Activated CD4-positive, alpha-beta T cell treated with anti-CD3 and anti-CD28 coated beads, Interleukin-2, amount 50 U/mL, for 1 hour (primary cell): ENCODE results near the gene SEMA4D.
A peak's percentile ranks its signal among the peaks of the same experiment; 100 is the strongest.
"Not testable (repeated sequence)": the region's sequence is repeated elsewhere in the genome, so short reads cannot be mapped to it uniquely, and the experiment has no call there.

Source experiments
- DNase-seq: peaks from one replicate; pipeline ENCODE4 v3.0.0-alpha.2; 2020

SEMA4D gene

GRCh38 chr9:89347651-89348050, 150.3 kb downstream of the SEMA4D start:
- no peak for DNase-seq

- no peak for DNase-seq
Observed at GRCh38 chr9:89346696-89347095, 151.2 kb downstream of the SEMA4D start.

- no peak for DNase-seq
Observed at GRCh38 chr9:89345476-89345875, 152.4 kb downstream of the SEMA4D start.

- not testable (repeated sequence) for DNase-seq
Observed at GRCh38 chr9:89343812-89344211, 154.1 kb downstream of the SEMA4D start.

- DNase-seq = no peak
Observed at GRCh38 chr9:89342948-89343347, 155.0 kb downstream of the SEMA4D start.

GRCh38 chr9:89342213-89342612, 155.7 kb downstream of the SEMA4D start:
- DNase-seq = no peak

GRCh38 chr9:89340332-89340731, 157.6 kb downstream of the SEMA4D start:
- DNase-seq = no peak

GRCh38 chr9:89339807-89340206, 158.1 kb downstream of the SEMA4D start:
- DNase-seq = no peak

GRCh38 chr9:89330513-89330912, 167.4 kb downstream of the SEMA4D start:
- DNase-seq = no peak

GRCh38 chr9:89329917-89330316, 168.0 kb downstream of the SEMA4D start:
- DNase-seq = no peak

GRCh38 chr9:89328064-89328463, 169.8 kb downstream of the SEMA4D start:
- no peak for DNase-seq

GRCh38 chr9:89325733-89326132, 172.2 kb downstream of the SEMA4D start:
- no peak for DNase-seq

GRCh38 chr9:89323390-89323789, 174.5 kb downstream of the SEMA4D start:
- DNase-seq = no peak

GRCh38 chr9:89319015-89319905, 178.7 kb downstream of the SEMA4D start:
- no peak for DNase-seq

- peak; percentile 91 for DNase-seq
Observed at GRCh38 chr9:89318123-89319014, 179.5 kb downstream of the SEMA4D start, which contains the start of gene SECISBP2. SECISBP2 (plus strand) TSS chr9:89318500; CDS start chr9:89318577, 77 bp downstream.

GRCh38 chr9:89317282-89317681, 180.6 kb downstream of the SEMA4D start:
- no peak for DNase-seq

- DNase-seq = no peak
Observed at GRCh38 chr9:89315482-89315881, 182.4 kb downstream of the SEMA4D start.

- no peak for DNase-seq
Observed at GRCh38 chr9:89314955-89315354, 183.0 kb downstream of the SEMA4D start.

GRCh38 chr9:89313842-89314241, 184.1 kb downstream of the SEMA4D start:
- DNase-seq = no peak

- DNase-seq = no peak
Observed at GRCh38 chr9:89312222-89312571, 185.7 kb downstream of the SEMA4D start.

GRCh38 chr9:89311346-89312221, 186.3 kb downstream of the SEMA4D start:
- DNase-seq = no peak
